Measurements from ENCODE around the gene WFDC1. TPM values are rescaled to one million over a fixed set of nuclear protein-coding genes. Genes with fewer than 3 reads are reported as not detected.

Gene WFDC1
- total RNA-seq, 2 donors from 2014 or later = 60.9 to 80.8 TPM

DNA sequence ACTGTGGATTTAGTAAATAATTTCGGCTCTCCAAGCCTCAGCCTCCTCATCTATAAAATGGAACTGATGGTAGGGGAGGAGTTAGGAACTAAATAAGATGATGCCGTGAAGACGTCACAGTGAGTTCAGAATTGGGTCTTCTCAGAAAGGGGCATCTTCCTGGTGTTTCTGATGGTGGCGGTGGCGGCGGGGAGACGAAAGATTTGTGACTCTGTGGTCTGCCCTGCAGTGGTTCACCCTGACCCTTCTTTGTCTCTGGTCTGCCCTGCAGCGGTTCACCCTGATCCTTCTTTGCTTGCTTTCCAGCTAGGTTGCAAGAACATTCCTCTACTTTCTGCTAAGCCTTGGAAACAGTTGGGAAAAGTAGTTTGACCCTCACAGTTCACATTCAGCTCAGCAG lies 34.3 kb downstream of the WFDC1 start:
- Histone ChIP-seq H3K36me3 (no peaks in the 10 kb centered on the region), H3K4me1 (replicated peaks) (no peaks in the 10 kb centered on the region), H3K27me3 (replicated peaks; ENCODE audit: insufficient read depth) (no peaks in the 10 kb centered on the region), H3K4me3 (no peak overlapping the region), H3K27ac (no peak overlapping the region), H3K9me3 (no peaks in the 10 kb centered on the region)
- 95% methylated on average over 8 of the region's 8 CpGs for WGBS
- TF ChIP-seq POLR2A (IDR thresholded peaks at IDR 0.05) (no peak), POLR2AphosphoS5 (IDR thresholded peaks at IDR 0.05) (no peak)
- TF ChIP-seq, protein P1, sequence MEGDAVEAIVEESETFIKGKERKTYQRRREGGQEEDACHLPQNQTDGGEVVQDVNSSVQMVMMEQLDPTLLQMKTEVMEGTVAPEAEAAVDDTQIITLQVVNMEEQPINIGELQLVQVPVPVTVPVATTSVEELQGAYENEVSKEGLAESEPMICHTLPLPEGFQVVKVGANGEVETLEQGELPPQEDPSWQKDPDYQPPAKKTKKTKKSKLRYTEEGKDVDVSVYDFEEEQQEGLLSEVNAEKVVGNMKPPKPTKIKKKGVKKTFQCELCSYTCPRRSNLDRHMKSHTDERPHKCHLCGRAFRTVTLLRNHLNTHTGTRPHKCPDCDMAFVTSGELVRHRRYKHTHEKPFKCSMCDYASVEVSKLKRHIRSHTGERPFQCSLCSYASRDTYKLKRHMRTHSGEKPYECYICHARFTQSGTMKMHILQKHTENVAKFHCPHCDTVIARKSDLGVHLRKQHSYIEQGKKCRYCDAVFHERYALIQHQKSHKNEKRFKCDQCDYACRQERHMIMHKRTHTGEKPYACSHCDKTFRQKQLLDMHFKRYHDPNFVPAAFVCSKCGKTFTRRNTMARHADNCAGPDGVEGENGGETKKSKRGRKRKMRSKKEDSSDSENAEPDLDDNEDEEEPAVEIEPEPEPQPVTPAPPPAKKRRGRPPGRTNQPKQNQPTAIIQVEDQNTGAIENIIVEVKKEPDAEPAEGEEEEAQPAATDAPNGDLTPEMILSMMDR (IDR thresholded peaks at IDR 0.05) = no peak
- intact Hi-C loops (cut with DNase I) = no loop called here
- no peak for DNase-seq (ENCODE audit: low spot score)

DNA sequence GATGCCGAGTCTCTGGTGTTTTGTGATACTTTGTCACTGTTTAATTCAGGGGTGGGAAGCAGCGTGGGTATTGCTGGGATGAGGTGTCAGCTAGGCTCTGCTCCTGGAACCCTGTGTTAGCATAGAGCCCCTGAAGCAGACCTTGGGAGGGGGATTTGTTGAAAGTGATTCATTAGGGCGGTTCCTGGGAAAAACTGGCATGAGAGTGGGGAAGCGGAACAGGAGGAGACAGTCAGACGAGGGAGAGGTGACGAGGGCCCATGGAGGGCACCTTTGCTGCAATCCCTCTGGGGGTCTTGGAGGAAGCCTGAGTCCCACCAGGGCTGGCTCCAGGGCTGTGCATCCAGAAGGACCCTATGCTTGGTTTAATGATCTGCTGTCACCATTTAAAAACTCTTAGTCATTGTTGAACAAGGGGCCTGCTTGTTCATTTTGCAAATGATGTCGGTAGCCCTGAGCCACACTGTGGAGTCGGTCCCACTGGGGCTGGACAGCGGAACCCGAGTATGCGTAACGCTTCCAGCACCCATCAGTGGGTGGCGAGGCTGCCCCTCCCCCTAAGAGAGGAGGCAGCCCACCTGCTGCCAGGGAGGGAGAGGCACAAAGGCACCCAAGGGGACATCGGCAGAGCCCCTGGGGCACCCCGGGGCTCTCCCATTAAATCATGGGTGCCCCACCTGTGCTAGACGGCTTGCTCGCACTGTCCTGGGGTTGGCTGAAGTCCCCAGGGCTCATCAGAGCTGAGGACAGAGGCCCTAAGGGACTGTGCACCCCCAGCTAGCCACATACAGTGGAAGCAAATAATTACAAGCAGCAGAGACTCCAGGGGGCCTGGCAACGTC lies 35.4 kb downstream of the WFDC1 start:
- H3K36me3 ChIP-seq = no peaks in the 10 kb centered on the region
- DNase-seq (ENCODE audit: low spot score) = no peak
- WGBS = 81% methylated on average over 18 of the region's 18 CpGs

DNA sequence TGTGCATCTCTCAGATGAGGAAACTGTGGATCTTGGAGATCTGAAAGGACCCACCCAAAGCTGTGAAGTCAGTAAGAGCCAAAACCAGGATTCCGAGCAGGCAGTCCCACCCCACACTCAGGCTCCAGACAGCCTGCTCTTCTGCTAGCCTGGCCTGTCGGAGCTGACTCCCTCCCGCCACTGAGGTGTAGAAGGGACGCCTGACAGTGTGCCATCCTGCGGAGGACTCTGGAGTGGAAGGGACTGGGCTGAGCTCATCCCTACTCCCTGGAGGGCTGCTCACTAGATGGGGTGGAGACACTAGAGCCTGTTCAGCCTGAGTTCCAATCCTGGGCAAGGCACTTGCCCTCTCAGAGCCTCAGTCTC lies 36.0 kb downstream of the WFDC1 start:
- Histone ChIP-seq H3K4me3 (no peak overlapping the region), H3K9me3 (no peaks in the 10 kb centered on the region), H3K36me3 (no peaks in the 10 kb centered on the region), H3K4me1 (replicated peaks) (no peaks in the 10 kb centered on the region), H3K27me3 (replicated peaks; ENCODE audit: insufficient read depth) (no peaks in the 10 kb centered on the region), H3K27ac (no peak overlapping the region)
- WGBS = 93% methylated on average over 5 of the region's 5 CpGs
- TF ChIP-seq, protein P1 (IDR thresholded peaks at IDR 0.05) = no peak
- TF ChIP-seq POLR2A (IDR thresholded peaks at IDR 0.05) (no peak), POLR2AphosphoS5 (IDR thresholded peaks at IDR 0.05) (no peak)
- intact Hi-C loops (cut with DNase I) = no loop called here
- no peak for DNase-seq (ENCODE audit: low spot score)

More for the DNA sequence above, 35.4 kb downstream of the WFDC1 start:
- H3K27ac ChIP-seq = no peak overlapping the region
- H3K4me1 ChIP-seq (replicated peaks) = no peaks in the 10 kb centered on the region
- H3K9me3 ChIP-seq = no peaks in the 10 kb centered on the region
- no peak for TF ChIP-seq POLR2A (IDR thresholded peaks at IDR 0.05)
- TF ChIP-seq, protein P1 (IDR thresholded peaks at IDR 0.05) = no peak
- no peak for TF ChIP-seq POLR2AphosphoS5 (IDR thresholded peaks at IDR 0.05)
- intact Hi-C loops (cut with DNase I) = no loop called here
- H3K4me3 ChIP-seq = no peak overlapping the region
- no peaks in the 10 kb centered on the region for H3K27me3 ChIP-seq (replicated peaks; ENCODE audit: insufficient read depth)

DNA sequence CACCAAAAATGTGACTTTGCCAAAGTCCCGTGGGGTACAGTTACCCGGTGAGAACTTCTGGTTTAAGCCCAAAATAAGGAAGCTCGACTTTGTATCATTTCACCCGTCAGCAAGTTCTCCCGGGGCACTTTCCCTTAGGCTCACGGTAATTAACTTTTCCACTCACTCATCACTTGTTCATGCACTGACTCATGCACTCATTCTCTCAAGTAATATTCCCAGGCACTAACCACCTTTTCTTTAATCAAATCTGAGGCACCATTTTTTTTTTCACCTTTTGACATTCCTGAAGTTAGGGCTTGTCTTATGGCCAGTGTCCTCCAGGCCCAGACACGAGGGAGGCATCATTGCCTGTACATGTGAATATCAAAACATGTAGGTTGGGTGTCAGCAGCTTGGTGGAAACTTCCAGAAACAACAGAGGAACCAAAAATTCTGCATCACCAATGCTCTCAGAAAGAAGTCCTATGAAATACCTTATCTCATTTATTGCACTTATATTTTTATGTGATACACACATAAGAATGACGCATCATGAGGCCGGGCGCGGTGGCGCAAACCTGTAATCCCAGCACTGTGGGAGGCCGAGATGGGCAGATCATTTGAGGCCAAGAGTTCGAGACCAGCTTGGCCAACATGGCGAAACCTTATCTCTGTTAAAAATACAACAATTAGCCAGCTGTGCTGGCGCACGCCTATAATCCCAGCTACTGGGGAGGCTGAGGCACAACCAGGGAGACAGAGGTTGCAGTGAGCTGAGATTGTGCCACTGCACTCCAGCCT lies 37.5 kb downstream of the WFDC1 start:
- H3K27ac ChIP-seq = no peak overlapping the region
- TF ChIP-seq POLR2AphosphoS5 (IDR thresholded peaks at IDR 0.05) (no peak), POLR2A (IDR thresholded peaks at IDR 0.05) (no peak)
- TF ChIP-seq, protein P1 (IDR thresholded peaks at IDR 0.05) = no peak
- H3K9me3 ChIP-seq = no peaks in the 10 kb centered on the region
- no peaks in the 10 kb centered on the region for H3K4me1 ChIP-seq (replicated peaks)
- no peak overlapping the region for H3K4me3 ChIP-seq
- DNase-seq (ENCODE audit: low spot score) = no peak
- H3K27me3 ChIP-seq (replicated peaks; ENCODE audit: insufficient read depth) = no peaks in the 10 kb centered on the region
- intact Hi-C loops (cut with DNase I) = no loop called here
- H3K36me3 ChIP-seq = no peaks in the 10 kb centered on the region
- WGBS = 91% methylated on average over 17 of the region's 17 CpGs
